Left cardiac atrium (tissue), 4 donors: Measurements from ENCODE around the gene TMEM9. TPM values are rescaled to one million over a fixed set of nuclear protein-coding genes. Genes with fewer than 3 reads are reported as not detected.

Source experiments
- ATAC-seq, 2 donors: fragments of 200-7000 bp; cut with Tn5 transposase; one replicate each; pipeline ENCODE4 v1.9.1; 2020; ENCODE audit warnings: mild to moderate bottlenecking in 2 of 2, moderate library complexity in 2 of 2
- DNase-seq: peaks from one replicate; pipeline ENCODE4 v3.0.0-alpha.2; 2020
- intact Hi-C, 2 donors: fragments of 100-400 bp; cut with DNase I; formaldehyde crosslinking; loops; one replicate each; pipeline versions ENCODE4 v1.14.1 to v1.15.1; 2022 to 2023
- total RNA-seq, 2 donors: library from RNA; stranded (reverse); fragmentation: NEBNext Ultra II Directional; extraction: Animal tissue kit (Norgen Biotek cat#: 25700); gene quantifications; one replicate each; pipeline ENCODE4 v1.2.1, GENCODE V29; 2021
- donor health status: DM: no; HTN: yes; CAD: no.
- donor health status: DM: no; HTN: yes; CAD: no; lungs with severe emphysema.
- donor health status: DM: yes; HTN: yes; CAD: no.
- donor health status: Dilated cardiomyopathy.

Gene TMEM9
- total RNA-seq, 2 donors from 2014 or later: 34.9 to 35.7 TPM

DNA sequence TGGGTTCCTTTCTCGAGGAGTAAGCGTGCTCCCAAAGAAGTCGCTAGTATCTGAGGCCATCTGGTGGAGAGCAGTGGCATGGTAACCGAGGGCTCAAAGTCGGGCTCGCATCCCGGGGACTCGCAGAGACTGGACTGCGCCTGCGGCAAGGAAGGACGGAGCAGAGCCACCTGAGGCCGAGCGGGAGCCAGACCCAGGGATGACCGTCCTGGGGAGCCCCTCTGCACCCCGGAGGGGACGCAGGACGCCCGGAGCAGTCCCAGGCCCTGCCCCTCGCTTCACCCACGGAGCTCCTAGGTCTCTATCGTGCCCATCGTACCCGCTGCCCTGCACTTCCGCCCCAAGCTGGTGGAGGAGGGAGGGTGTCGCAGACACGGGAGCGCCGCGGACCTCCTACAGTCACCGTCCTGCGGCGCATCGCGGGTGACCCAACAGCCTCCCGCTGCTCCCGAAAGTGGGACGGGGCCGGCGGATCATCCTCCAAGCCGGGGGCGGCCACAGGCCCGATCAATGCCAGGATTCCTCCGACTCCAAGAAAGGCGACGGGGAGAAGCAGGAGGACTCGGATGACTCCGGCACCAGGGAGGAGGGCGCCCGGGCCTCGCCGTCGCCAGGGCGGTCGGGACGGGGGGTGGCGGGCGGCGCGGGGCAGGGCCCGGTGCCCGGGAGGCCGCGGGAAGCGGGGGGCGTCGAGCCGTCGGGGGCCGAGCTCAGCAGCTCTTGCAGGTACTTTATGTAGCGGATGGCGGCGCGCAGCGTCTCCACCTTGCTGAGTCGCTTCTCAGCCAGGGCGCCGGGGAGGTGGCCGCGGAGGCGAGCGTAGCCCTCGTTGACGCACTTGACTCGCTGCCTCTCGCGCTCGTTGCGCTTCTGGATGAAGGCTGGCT lies 39.8 kb downstream of the TMEM9 start:
- peak; percentile 95 to 96 for ATAC-seq
- DNase-seq: peak; percentile 88
- intact Hi-C loops: loop anchor here (2.0 to 10.0 kb wide), 3 partner anchors 140 to 552 kb away; no protein-coding TSS in a partner anchor

DNA sequence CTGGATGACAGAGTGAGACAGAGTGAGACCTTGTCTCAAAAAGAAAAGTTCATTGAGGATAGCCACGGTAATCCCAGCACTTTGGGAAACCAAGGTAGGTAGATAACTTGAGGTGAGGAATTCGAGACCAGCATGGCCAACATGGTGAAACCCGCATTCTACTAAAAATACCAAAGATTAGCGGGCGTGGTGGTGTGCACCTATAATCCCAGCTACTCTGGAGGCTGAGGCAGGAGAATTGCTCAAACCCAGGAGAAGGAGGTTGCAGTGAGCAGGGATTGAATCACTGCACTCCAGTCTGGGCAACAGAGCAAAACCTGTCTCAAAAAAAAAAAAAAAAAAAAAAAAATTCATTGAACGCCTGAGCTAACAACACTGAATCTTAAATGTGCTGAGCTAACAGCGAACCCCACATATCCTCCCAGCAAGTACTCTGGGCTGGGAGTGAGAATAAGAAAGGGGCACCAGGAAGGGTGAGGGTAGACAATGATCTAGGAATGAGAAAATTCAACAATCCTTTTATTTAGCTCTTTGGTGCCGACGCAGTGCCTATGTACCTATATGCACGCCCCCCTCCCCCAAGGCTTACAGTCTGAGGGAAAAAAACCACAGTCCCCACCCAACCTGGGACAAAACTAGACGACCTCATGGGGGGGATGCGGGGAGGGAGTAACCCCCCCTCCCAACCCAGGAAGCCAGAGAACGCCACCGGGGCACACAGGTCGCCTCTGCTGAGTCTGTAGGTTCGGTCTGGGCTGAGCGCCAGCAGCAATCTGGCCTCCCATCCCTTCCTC lies 40.6 kb downstream of the TMEM9 start:
- intact Hi-C loops: loop anchor here (2.0 to 10.0 kb wide), 3 partner anchors 139 to 551 kb away; no protein-coding TSS in a partner anchor
- ATAC-seq: no peak
- no peak for DNase-seq

GRCh38 chr1:201112926-201113325 lies 41.3 kb downstream of the TMEM9 start:
- no peak for ATAC-seq
- intact Hi-C loops: loop anchor here (5.0 to 10.0 kb wide), 2 partner anchors 138 to 551 kb away; no protein-coding TSS in a partner anchor
- no peak for DNase-seq

DNA sequence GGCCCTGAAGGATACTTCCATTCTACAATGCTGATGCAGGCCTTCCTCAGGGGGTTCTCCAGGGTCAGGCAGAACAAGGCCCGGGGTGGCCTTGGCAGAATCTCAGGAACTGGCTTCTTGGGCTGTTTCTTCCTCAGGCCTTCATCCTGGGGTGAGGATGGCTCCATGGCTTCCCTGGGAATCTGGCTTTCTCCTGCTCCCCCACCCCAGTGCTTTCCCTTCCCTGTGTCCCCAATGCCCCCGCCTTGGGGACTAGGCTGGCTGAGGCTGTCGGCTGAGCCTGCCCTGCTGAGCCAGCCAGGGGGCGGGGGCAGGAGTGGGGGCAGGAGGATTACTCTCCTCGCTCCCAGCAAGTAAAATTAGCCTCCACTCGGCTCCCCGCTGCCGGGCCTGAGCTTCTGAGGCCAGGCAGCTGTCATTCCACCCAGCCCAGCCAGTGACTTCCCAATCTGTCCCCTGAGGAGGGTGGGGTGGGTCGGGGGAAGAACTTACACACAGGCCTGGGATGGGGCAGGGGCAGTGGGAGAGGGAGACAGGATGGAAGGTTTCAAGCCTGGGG lies 42.0 kb downstream of the TMEM9 start, which contains the start of gene CACNA1S:
TSS of gene CACNA1S (minus strand) at position 254 of the 559 bp plus-strand sequence. CDS start at position 167, 87 bp downstream.
- ATAC-seq (no peak), DNase-seq (no peak)
- intact Hi-C loops: loop anchor here (5.0 to 10.0 kb wide), 2 partner anchors 137 to 550 kb away; no protein-coding TSS in a partner anchor

- intact Hi-C loops: loop anchor here (5.0 to 10.0 kb wide), 2 partner anchors 137 to 549 kb away; no protein-coding TSS in a partner anchor
- no peak for DNase-seq
- no peak for ATAC-seq
Measured at GRCh38 chr1:201111672-201112071, 42.6 kb downstream of the TMEM9 start.

- DNase-seq: no peak
- intact Hi-C loops: loop anchor here (5.0 to 10.0 kb wide), 2 partner anchors 136 to 549 kb away; no protein-coding TSS in a partner anchor
Measured at GRCh38 chr1:201111156-201111555, 43.1 kb downstream of the TMEM9 start.

GRCh38 chr1:201110616-201111015 lies 43.7 kb downstream of the TMEM9 start:
- DNase-seq (no peak), ATAC-seq (no peak)
- intact Hi-C loops: loop anchor here (5.0 to 10.0 kb wide), 2 partner anchors 136 to 548 kb away; no protein-coding TSS in a partner anchor

More at GRCh38 chr1:201111156-201111555, 43.1 kb downstream of the TMEM9 start:
- no peak for ATAC-seq

GRCh38 chr1:201110138-201110537 lies 44.1 kb downstream of the TMEM9 start:
- intact Hi-C loops: loop anchor here (5.0 to 10.0 kb wide), 2 partner anchors 135 to 548 kb away; no protein-coding TSS in a partner anchor
- ATAC-seq (no peak), DNase-seq (no peak)

DNA sequence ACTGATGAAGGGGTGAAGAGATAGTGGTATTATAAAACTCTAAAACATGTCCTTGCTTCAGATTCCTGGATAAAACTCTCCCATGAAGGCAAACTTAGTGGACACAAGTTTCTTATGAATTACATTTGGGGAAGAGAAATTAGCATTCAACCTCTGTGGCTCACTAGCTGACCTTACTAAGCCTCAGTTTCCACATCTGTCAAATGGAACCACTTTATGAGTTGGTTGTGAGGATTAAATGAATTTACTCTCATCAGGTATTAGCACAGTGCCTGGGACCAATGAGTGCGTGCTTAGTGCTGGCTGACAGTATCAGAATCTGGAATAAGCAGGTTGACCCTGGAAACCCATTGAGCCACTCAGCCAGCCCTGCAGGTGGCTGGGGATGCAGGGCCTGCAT lies 44.6 kb downstream of the TMEM9 start:
- ATAC-seq (no peak), DNase-seq (no peak)
- intact Hi-C loops: loop anchor here (5.0 to 10.0 kb wide), 2 partner anchors 135 to 547 kb away; no protein-coding TSS in a partner anchor

- DNase-seq (no peak), ATAC-seq (no peak)
- intact Hi-C loops: no loop called here
Measured at GRCh38 chr1:201108614-201109013, 45.7 kb downstream of the TMEM9 start.

DNA sequence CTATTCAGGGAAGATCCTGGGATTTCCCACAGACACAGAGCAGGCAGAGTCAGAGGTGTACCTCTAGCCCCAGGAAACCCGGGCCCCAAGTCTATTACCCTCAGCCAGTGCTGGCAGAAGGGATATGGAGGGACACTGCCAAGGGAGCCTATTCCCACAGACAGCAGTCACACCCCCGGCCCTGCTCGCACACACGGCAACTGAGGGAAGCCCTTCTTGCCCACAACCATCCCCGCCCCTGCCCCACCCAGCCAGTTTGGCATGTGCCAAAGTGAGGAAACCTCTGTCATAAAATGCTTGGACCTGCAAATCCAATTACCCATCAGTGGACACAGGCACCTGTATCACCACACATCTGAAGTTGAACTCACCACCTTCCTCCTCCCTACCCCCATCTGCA lies 48.6 kb downstream of the TMEM9 start:
- DNase-seq (no peak), ATAC-seq (no peak)
- intact Hi-C loops: no loop called here

- ATAC-seq (no peak), DNase-seq (no peak)
- intact Hi-C loops: no loop called here
Measured at GRCh38 chr1:201104141-201104540, 50.1 kb downstream of the TMEM9 start.

DNA sequence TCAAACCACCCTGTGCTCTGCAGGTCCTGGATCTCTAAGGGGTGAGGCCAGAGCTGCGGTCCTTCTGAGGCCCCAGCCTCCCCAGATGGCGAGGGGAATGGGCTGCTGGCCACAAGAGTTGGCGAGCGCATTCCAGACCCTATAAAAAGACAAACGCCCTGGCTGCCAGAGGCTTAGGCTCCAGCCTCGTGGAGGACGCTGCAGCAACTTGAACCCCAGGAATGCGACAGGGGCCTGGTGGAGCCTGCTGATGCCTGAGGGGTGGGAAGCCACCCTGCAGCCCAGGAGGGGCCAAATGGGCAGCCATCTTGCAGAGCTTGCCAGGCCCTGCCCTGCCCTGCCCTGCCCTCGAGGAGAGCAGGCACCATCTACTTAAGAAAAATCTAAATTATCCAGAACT lies 50.6 kb downstream of the TMEM9 start:
- intact Hi-C loops: no loop called here
- DNase-seq (no peak), ATAC-seq (no peak)

DNA sequence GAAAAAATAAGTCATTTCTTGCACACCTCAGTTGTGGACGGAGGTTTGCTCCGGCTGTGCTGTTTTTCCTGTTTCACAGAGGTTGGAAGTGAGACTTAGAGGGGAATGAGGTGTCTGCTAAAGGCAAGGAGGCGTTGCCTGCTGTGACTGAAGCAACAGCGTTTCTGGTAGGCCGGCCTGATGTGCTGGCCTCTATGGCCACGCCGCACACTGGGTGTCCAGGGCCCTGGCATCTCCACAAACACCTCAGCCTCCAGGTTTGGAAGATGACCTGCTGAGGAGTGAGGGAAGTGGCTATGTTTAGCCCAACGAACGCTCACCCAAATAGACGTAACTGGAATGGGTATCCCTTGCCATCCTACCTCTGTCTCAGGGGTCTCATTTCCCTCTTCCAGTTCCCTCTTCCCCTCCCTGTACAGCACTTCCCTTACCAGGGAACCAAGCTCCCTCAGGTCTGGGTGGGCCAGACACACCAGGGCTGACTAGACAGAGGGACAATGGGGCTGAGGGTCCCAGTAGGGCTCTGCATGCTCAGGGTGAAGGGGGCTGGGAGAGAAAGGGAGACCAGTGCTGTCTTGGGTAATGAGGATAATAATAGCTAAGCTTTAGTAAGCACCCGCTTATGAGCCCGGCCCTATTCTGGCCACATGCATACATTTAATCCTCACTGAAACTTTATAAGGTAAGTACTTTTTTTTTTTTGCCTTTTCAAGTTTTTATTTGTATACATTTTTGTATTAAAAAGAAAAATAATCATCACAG lies 53.9 kb downstream of the TMEM9 start:
- ATAC-seq: no peak
- intact Hi-C loops: no loop called here

DNA sequence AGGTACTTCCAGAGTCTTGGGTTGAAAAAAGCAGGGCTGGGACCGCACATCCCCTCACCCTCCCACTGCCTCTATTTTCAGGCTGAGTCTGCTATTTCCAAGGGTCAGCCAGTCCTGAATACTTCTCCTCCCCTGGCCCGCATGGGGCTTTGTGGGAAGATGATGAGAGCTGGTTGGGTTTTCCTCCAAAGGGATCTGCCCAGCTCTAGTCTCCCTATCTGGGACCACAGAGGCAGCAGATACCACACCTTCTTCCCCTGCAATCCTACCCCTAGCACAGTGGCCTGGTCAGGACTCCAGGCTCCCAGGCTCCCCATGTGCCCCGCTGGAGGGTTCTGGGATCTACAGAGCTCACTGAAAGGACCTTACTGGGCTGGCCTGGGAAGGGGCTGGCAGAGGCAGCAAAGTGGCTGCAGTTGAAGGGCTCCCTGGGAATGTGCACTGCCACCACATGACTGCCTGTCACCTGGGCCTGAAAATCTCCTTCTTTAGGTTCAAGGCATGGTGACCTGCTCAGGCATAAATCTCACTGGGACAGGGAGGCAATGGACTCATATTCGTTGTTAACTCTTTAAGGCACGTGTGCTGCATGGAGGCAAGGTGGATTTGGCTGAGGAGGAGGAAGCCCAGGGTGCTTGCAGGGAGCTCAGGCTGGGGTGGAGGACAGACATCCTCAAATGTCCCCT lies 55.1 kb downstream of the TMEM9 start:
- ATAC-seq (no peak), DNase-seq (no peak)
- intact Hi-C loops: no loop called here

More for the DNA sequence above, 53.9 kb downstream of the TMEM9 start:
- no peak for DNase-seq

DNA sequence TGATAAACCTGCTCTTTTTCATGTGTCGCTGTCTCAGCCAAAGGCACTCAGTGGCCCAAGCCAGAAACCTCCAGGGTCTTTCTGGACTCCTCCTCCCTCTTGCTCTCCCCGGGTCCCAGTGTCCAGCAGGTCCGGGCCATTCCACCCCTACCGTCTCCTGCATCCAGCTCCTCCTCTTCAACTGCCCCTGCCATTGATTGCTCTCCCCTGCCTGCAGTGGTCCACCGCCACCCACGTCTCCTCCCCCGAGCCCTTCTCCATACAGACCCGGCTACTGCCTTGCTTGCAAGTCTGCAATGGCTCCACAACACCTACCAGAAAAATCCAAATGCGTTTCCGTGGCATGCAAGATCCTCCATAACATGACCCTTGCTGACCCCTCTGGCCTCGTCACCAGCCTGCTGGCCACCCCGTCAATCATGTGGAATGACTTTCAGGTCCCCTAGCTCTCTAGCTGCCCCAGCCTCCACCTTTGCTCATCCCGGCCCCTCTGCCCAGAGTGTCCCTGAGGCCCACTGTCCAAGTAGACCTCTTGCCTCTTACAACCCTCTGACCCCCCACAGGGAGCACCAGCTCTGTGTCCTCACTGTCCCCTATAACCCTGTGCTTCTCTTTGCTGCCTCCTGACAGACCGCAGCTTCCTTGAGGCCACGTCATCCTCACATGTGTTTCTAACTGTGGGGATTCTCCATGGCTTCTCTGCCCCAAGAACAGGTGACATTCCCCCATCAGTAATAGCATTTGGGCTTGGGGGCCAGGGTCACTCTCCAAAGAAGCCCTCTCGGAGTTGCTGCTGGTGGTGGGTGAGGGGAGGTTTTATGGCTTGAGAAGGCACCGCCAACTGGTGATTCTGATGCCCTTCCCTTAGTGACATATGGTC lies 57.1 kb downstream of the TMEM9 start:
- no peak for ATAC-seq
- DNase-seq: no peak
- intact Hi-C loops: no loop called here

GRCh38 chr1:201096041-201096461 lies 58.2 kb downstream of the TMEM9 start:
- intact Hi-C loops: no loop called here
- DNase-seq: no peak
- ATAC-seq: no peak
